K562 (cell line): ENCODE results near the gene GPATCH2L. TPM values are rescaled to one million over a fixed set of nuclear protein-coding genes. Genes with fewer than 3 reads are reported as not detected.

Experiments
- ATAC-seq: fragments of 200-7000 bp; cut with Tn5 transposase; 3 replicates; pipeline ENCODE4 v1.9.1; 2020; ENCODE audit warnings: moderate library complexity
- BruUV-seq: library from RNA; stranded (reverse); fragments of 400-500 nt; replicated peaks from 2 replicates; lab custom pipeline; 2021; lab: Mats Ljungman, UMichigan
- CTCF ChIA-PET: fragments of 300-600 bp; formaldehyde crosslinking; extraction: SDS; loops from one replicate; lab custom pipeline; 2021; ENCODE audit warnings: low intra/inter-chr PET ratio; lab: Yijun Ruan, JAX
- POLR2A ChIA-PET: fragments of 300-600, 350-650 bp; sonication (Branson Sonifier 250); formaldehyde crosslinking; extraction: SDS; loops from one replicate; lab custom pipeline; 2021; ENCODE audit warnings: antibody characterized with exemption, inconsistent platforms; lab: Yijun Ruan, JAX
- DNase-seq, 4 experiments: peaks; one replicate each; pipeline versions ENCODE4 v3.0.0 to v3.0.0-alpha.2; 2011 to 2018; ENCODE audit warnings: low spot score in 3 of 4, mixed read lengths in 3 of 4; ENCODE audit errors: extremely low read depth in 1 of 4
- FAIRE-seq: peaks from 2 replicates; lab custom pipeline; 2011; peaks lifted over from hg19 to GRCh38; lab: Jason Lieb, UNC
- H2AFZ ChIP-seq: 2 replicates; pipeline ENCODE4 v1.6.0; 2011; ENCODE audit warnings: low read depth, low read length, control low read depth, inconsistent platforms
- H3K27ac ChIP-seq: fragments of 200-600 bp; 3 replicates; pipeline ENCODE4 v1.8.0; 2011; ENCODE audit warnings: low read depth, mild to moderate bottlenecking, control low read depth, inconsistent platforms, low read length, moderate library complexity, mixed read lengths; ENCODE audit errors: extremely low read depth
- H3K27me3 ChIP-seq, 2 experiments: fragments of 300-600 bp in 1 of 2; 2 replicates in 1 of 2; 3 replicates in 1 of 2; pipeline versions ENCODE4 v1.6.0 to v1.8.0; 2011; ENCODE audit warnings: inconsistent platforms in 2 of 2, low read length in 2 of 2, mild to moderate bottlenecking in 1 of 2, mixed read lengths in 1 of 2, moderate library complexity in 1 of 2; ENCODE audit not compliant: control insufficient read depth in 2 of 2, insufficient read depth in 2 of 2
- H3K36me3 ChIP-seq: fragments of 300-600 bp; 3 replicates; pipeline ENCODE4 v1.8.0; 2011; ENCODE audit warnings: mild to moderate bottlenecking, low read length, inconsistent platforms; ENCODE audit not compliant: control insufficient read depth, insufficient read depth
- H3K4me1 ChIP-seq, 2 experiments: fragments of 200-600 bp in 1 of 2; replicated peaks in 1 of 2; 2 replicates in 1 of 2; 3 replicates in 1 of 2; pipeline versions ENCODE4 v1.5.1 to v1.8.0; 2011; ENCODE audit warnings: inconsistent platforms in 2 of 2, low read length in 2 of 2, mild to moderate bottlenecking in 1 of 2, mixed read lengths in 1 of 2, moderate library complexity in 1 of 2; ENCODE audit not compliant: control insufficient read depth in 2 of 2, insufficient read depth in 2 of 2
- H3K4me2 ChIP-seq: 2 replicates; pipeline ENCODE4 v1.6.1; 2011; ENCODE audit warnings: low read length, control low read depth, inconsistent platforms, mixed read lengths; ENCODE audit not compliant: insufficient read depth
- H3K4me3 ChIP-seq: fragments of 200-600 bp; sonication (generic), shearing (Covaris generic); 2 replicates; pipeline ENCODE4 v1.5.1; 2016; ENCODE audit warnings: control low read depth, inconsistent platforms
- H3K79me2 ChIP-seq: fragments of 200-600 bp; 3 replicates; pipeline ENCODE4 v1.8.0; 2011; ENCODE audit warnings: low read length, inconsistent platforms; ENCODE audit not compliant: control insufficient read depth, insufficient read depth
- H3K9ac ChIP-seq, 2 experiments: 2 replicates each; pipeline versions ENCODE4 v1.6.0 to v1.6.1; 2011; ENCODE audit warnings: low read depth in 2 of 2, low read length in 2 of 2, control low read depth in 1 of 2, inconsistent platforms in 1 of 2, mild to moderate bottlenecking in 1 of 2, mixed read lengths in 1 of 2; ENCODE audit not compliant: insufficient read depth in 1 of 2
- H3K9me1 ChIP-seq: one replicate; pipeline ENCODE4 v1.6.0; 2011; ENCODE audit warnings: inconsistent platforms, mild to moderate bottlenecking, low read length, moderate library complexity; ENCODE audit not compliant: control insufficient read depth, insufficient read depth
- H3K9me3 ChIP-seq: replicated peaks from 2 replicates; pipeline ENCODE4 v1.5.1; 2011; ENCODE audit warnings: low read depth, low read length, inconsistent platforms; ENCODE audit not compliant: control insufficient read depth, insufficient read depth
- H4K20me1 ChIP-seq: replicated peaks from 2 replicates; pipeline ENCODE4 v1.6.1; 2011; ENCODE audit warnings: low read length, inconsistent platforms, mixed read lengths; ENCODE audit not compliant: control insufficient read depth, insufficient read depth
- ATF1 ChIP-seq, 2 experiments: fragments of 450-650 bp in 1 of 2; IDR thresholded peaks; 2 replicates each; pipeline ENCODE4 v1.6.1; 2016; ENCODE audit warnings: missing compliant biosample characterization in 1 of 2, missing genetic modification characterization in 1 of 2
- FOXJ2 ChIP-seq: fragments of 200-800 bp; sonication (Bioruptor generic); IDR thresholded peaks from 2 replicates; pipeline ENCODE4 v1.6.1; 2016; ENCODE audit warnings: missing genetic modification characterization, missing compliant biosample characterization
- TFAM ChIP-seq: fragments of 250-450 bp; sonication (Bioruptor Pico); conservative IDR thresholded peaks from 2 replicates; pipeline ENCODE4 v1.5.0; 2021; ENCODE audit warnings: mild to moderate bottlenecking, moderate library complexity
- WGBS: fragments of 100-300 bp; shearing (Covaris generic); methylation state at CpG from one replicate; pipeline ENCODE4 v1.1.6; 2016; ENCODE audit warnings: low coverage, mixed read lengths; ENCODE audit not compliant: insufficient coverage; ENCODE audit errors: missing lambda C conversion rate; 5-methylcytosine and 5-hydroxymethylcytosine counted together
- in situ Hi-C: fragments of 300-500 bp; cut with MboI; formaldehyde crosslinking; loops from 4 replicates; pipeline ENCODE4 v1.15.0; 2018; ENCODE audit warnings: inconsistent platforms, mixed read lengths
- intact Hi-C: fragments of 100-400 bp; cut with micrococcal nuclease; formaldehyde crosslinking; loops from 2 replicates; pipeline ENCODE4 v1.14.2; 2022
- polyA plus RNA-seq, 8 experiments: library from polyadenylated mRNA; depleted of rRNA in 4 of 8; stranded (reverse) in 5 of 8; unstranded in 3 of 8; fragments of >200 nt; fragmentation: Nextera tagmentation in 2 of 8; fragmentation: Illumina TruSeq in 1 of 8; extraction: Ambion mirVana in 2 of 8; extraction: Trizol in 1 of 8; gene quantifications; 2 replicates each; pipeline versions ENCODE4 v1.2.1 to v1.2.3, GENCODE V29; 2011 to 2014; ENCODE audit warnings: inconsistent platforms in 1 of 8, missing spikeins in 1 of 8
- total RNA-seq, 7 experiments: library from RNA; depleted of rRNA in 6 of 7; stranded (reverse); fragments of >200 nt in 6 of 7; fragmentation: Illumina TruSeq in 2 of 7; extraction: Trizol in 2 of 7; gene quantifications; 2 replicates each; pipeline versions ENCODE4 v1.2.1 to v1.2.3, GENCODE V29; 2011 to 2021; ENCODE audit warnings: low replicate concordance in 1 of 7
- TF ChIP-seq, protein P1 (sequence below), 2 experiments: fragments of 450-650 bp; formaldehyde crosslinking in 1 of 2; IDR thresholded peaks; 2 replicates each; pipeline versions ENCODE4 v1.4.0 to v1.6.1; 2014 to 2020; ENCODE audit warnings: mild to moderate bottlenecking in 2 of 2, borderline replicate concordance in 1 of 2, low read depth in 1 of 2
- TF ChIP-seq, protein P2 (sequence below): fragments of 450-650 bp; IDR thresholded peaks from 2 replicates; pipeline ENCODE4 v1.6.1; 2016
- TF ChIP-seq, protein P3 (sequence below): IDR thresholded peaks from 2 replicates; pipeline ENCODE4 v1.6.1; 2016; ENCODE audit warnings: missing genetic modification characterization, missing compliant biosample characterization
- TF ChIP-seq, protein P4 (sequence below): fragments of 250-450 bp; sonication (Bioruptor Pico); IDR thresholded peaks from 2 replicates; pipeline ENCODE4 v1.9.0; 2021; ENCODE audit warnings: mild to moderate bottlenecking

Gene GPATCH2L
- total and polyA plus RNA-seq, 9 of the 15 experiments (the other 6 are each of a cell fraction or from before 2014, with no cell fraction given), result 13.1 to 39.6 (median 20.0) TPM

DNA sequence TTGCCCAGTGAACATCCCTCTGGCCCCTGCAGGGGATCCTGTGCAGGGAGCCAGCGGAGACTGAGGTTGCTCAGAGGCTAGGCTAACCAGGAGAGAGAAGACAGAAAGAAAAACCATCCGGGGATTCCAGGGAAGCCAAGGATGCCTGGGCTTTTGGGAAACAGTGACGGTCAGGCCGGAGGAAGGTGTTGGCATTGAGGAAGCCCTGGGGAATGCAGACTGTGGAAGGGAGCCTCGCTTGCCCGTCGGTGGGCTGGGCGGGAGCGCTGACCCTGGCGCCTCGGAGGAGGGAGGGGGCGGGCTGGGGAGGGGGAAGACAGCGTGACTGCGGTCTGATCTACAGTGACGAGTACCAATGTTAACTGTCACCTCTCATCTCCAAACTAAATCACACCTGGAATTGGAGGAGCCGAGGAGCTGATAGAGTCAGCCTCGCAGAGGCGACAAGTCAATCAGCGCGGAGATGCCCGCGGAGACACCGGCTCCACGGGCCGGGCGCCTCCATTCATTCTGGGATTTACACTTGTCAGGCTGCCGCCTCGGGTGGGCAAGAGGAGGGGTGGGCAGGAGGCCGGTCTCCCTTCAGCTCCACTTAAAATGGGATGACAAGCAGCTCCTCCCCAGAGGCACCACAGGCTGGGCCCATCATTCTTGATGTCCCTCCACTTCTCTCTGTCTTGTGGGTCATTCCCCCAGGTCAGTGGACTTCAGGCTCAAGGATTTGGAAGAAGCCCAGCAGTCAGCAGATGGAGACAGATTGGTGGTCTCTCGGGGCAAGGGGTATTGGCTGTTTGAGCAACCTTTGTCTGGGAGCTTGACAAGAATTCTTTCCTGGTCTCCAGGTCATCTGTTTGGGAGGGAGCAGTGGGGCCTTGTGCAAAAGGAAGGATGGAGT, 20.4 kb upstream of the GPATCH2L start:
- Histone ChIP-seq H3K36me3 (no peaks in the 10 kb centered on the region), H3K4me2 (no peak overlapping the region), H4K20me1 (no peaks in the 10 kb centered on the region; the same call in 1 of the 2 replicates), H3K4me1 (no peaks in the 10 kb centered on the region; a peak in 1 of 5 replicates), H3K4me3 (no peak overlapping the region), H3K79me2 (no peaks in the 10 kb centered on the region), H3K9ac (no peak overlapping the region), H3K27ac (no peak overlapping the region), H2AFZ (no peak overlapping the region), H3K9me3 (no peaks in the 10 kb centered on the region), H3K27me3 (peaks cover 7 to 34% of the 10 kb centered on the region in 2 experiments; a peak in 4 of 5 replicates), H3K9me1 (no peaks in the 10 kb centered on the region)
- DNase-seq (no peak), ATAC-seq (no peak), FAIRE-seq (no peak)
- in situ Hi-C loops, result no loop called here
- CTCF ChIA-PET, result no interaction called here
- WGBS, result 2% methylated on average over 15 of the region's 30 CpGs
- POLR2A ChIA-PET, result no interaction called here
- no TSS peak for BruUV-seq
- intact Hi-C loops, result no loop called here
- TF ChIP-seq, protein P1, sequence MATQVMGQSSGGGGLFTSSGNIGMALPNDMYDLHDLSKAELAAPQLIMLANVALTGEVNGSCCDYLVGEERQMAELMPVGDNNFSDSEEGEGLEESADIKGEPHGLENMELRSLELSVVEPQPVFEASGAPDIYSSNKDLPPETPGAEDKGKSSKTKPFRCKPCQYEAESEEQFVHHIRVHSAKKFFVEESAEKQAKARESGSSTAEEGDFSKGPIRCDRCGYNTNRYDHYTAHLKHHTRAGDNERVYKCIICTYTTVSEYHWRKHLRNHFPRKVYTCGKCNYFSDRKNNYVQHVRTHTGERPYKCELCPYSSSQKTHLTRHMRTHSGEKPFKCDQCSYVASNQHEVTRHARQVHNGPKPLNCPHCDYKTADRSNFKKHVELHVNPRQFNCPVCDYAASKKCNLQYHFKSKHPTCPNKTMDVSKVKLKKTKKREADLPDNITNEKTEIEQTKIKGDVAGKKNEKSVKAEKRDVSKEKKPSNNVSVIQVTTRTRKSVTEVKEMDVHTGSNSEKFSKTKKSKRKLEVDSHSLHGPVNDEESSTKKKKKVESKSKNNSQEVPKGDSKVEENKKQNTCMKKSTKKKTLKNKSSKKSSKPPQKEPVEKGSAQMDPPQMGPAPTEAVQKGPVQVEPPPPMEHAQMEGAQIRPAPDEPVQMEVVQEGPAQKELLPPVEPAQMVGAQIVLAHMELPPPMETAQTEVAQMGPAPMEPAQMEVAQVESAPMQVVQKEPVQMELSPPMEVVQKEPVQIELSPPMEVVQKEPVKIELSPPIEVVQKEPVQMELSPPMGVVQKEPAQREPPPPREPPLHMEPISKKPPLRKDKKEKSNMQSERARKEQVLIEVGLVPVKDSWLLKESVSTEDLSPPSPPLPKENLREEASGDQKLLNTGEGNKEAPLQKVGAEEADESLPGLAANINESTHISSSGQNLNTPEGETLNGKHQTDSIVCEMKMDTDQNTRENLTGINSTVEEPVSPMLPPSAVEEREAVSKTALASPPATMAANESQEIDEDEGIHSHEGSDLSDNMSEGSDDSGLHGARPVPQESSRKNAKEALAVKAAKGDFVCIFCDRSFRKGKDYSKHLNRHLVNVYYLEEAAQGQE (IDR thresholded peaks at IDR 0.05; ENCODE audit: borderline replicate concordance), result no peak
- TF ChIP-seq, protein P1 (CRISPR knock-in tag; IDR thresholded peaks at IDR 0.05; ENCODE audit: low read depth), result no peak
- TF ChIP-seq ATF1 (CRISPR knock-in tag; IDR thresholded peaks at IDR 0.05), result no peak
- TF ChIP-seq ATF1 (tag; IDR thresholded peaks at IDR 0.05), result no peak
- no peak for TF ChIP-seq FOXJ2
- TF ChIP-seq, protein P2, sequence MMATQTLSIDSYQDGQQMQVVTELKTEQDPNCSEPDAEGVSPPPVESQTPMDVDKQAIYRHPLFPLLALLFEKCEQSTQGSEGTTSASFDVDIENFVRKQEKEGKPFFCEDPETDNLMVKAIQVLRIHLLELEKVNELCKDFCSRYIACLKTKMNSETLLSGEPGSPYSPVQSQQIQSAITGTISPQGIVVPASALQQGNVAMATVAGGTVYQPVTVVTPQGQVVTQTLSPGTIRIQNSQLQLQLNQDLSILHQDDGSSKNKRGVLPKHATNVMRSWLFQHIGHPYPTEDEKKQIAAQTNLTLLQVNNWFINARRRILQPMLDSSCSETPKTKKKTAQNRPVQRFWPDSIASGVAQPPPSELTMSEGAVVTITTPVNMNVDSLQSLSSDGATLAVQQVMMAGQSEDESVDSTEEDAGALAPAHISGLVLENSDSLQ, result no peak
- no peak for TF ChIP-seq TFAM (CRISPR knock-in tag)
- TF ChIP-seq, protein P3, sequence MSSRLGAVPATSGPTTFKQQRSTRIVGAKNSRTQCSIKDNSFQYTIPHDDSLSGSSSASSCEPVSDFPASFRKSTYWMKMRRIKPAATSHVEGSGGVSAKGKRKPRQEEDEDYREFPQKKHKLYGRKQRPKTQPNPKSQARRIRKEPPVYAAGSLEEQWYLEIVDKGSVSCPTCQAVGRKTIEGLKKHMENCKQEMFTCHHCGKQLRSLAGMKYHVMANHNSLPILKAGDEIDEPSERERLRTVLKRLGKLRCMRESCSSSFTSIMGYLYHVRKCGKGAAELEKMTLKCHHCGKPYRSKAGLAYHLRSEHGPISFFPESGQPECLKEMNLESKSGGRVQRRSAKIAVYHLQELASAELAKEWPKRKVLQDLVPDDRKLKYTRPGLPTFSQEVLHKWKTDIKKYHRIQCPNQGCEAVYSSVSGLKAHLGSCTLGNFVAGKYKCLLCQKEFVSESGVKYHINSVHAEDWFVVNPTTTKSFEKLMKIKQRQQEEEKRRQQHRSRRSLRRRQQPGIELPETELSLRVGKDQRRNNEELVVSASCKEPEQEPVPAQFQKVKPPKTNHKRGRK (tag), result no peak
- TF ChIP-seq, protein P4, sequence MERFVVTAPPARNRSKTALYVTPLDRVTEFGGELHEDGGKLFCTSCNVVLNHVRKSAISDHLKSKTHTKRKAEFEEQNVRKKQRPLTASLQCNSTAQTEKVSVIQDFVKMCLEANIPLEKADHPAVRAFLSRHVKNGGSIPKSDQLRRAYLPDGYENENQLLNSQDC (CRISPR knock-in tag), result no peak
